HepG2 (cell line): ENCODE data around the gene SCYL1. TPM values are rescaled to one million over a fixed set of nuclear protein-coding genes. Genes with fewer than 3 reads are reported as not detected.

Source experiments
- ATM ChIP-seq: fragments of 450-650 bp; IDR thresholded peaks from 2 replicates; pipeline ENCODE4 v1.7.1; 2017; ENCODE audit warnings: mild to moderate bottlenecking, borderline replicate concordance
- CBX1 ChIP-seq: IDR thresholded peaks from one replicate; pipeline ENCODE4 v1.6.1; 2016; ENCODE audit warnings: antibody characterized with exemption, low read depth
- CSRNP1 ChIP-seq: sonication (generic); formaldehyde crosslinking; IDR thresholded peaks from 2 replicates; pipeline ENCODE4 v1.8.1; 2023; ENCODE audit warnings: mild to moderate bottlenecking, missing genetic modification reagents
- DMAP1 ChIP-seq: IDR thresholded peaks from 2 replicates; pipeline ENCODE4 v1.6.1; 2016
- ELF3 ChIP-seq: IDR thresholded peaks from 2 replicates; pipeline ENCODE4 v1.6.1; 2016; ENCODE audit warnings: missing genetic modification reagents, missing compliant biosample characterization
- FOXA3 ChIP-seq: IDR thresholded peaks from 2 replicates; pipeline ENCODE4 v1.6.1; 2016; ENCODE audit warnings: missing genetic modification reagents, missing compliant biosample characterization
- FOXK1 ChIP-seq: sonication (generic); formaldehyde crosslinking; IDR thresholded peaks from 2 replicates; pipeline ENCODE4 v1.4.0; 2020; ENCODE audit warnings: low read depth, missing genetic modification reagents, borderline replicate concordance
- FOXO1 ChIP-seq: sonication (generic); formaldehyde crosslinking; IDR thresholded peaks from 2 replicates; pipeline ENCODE4 v1.4.0; 2020; ENCODE audit warnings: missing genetic modification reagents
- GATA4 ChIP-seq: sonication (generic); IDR thresholded peaks from 2 replicates; pipeline ENCODE4 v1.6.1; 2016; ENCODE audit warnings: antibody characterized with exemption, low read depth, borderline replicate concordance
- GATAD1 ChIP-seq: IDR thresholded peaks from 2 replicates; pipeline ENCODE4 v1.6.1; 2016; ENCODE audit warnings: missing genetic modification reagents, missing compliant biosample characterization
- MNT ChIP-seq: fragments of 450-650 bp; IDR thresholded peaks from 2 replicates; pipeline ENCODE4 v1.6.1; 2016
- NR2F6 ChIP-seq, 2 experiments: IDR thresholded peaks; 2 replicates each; pipeline ENCODE4 v1.6.1; 2016; ENCODE audit warnings: antibody characterized with exemption in 1 of 2, mild to moderate bottlenecking in 1 of 2
- PHF8 ChIP-seq: sonication (generic); formaldehyde crosslinking; IDR thresholded peaks from 2 replicates; pipeline ENCODE4 v1.5.0; 2020; ENCODE audit warnings: missing genetic modification reagents
- RBFOX2 ChIP-seq: fragments of 200-400 bp; formaldehyde crosslinking; IDR thresholded peaks from 2 replicates; pipeline ENCODE4 v1.6.1; 2017; ENCODE audit warnings: low read depth, mild to moderate bottlenecking, low read length
- RFX1 ChIP-seq: fragments of 450-650 bp; IDR thresholded peaks from 2 replicates; pipeline ENCODE4 v1.6.1; 2017
- RFX3 ChIP-seq: IDR thresholded peaks from 2 replicates; pipeline ENCODE4 v1.6.1; 2016; ENCODE audit warnings: missing biosample characterization, missing genetic modification reagents
- SMARCE1 ChIP-seq: fragments of 450-650 bp; IDR thresholded peaks from 2 replicates; pipeline ENCODE4 v1.6.1; 2017; ENCODE audit warnings: borderline replicate concordance
- SMC3 ChIP-seq: IDR thresholded peaks from 2 replicates; pipeline ENCODE4 v1.6.1; 2011; ENCODE audit warnings: low read length, improper control_type of control experiment
- SOX6 ChIP-seq, 2 experiments: fragments of 450-650 bp in 1 of 2; sonication (generic) in 1 of 2; formaldehyde crosslinking in 1 of 2; IDR thresholded peaks; 2 replicates each; pipeline versions ENCODE4 v1.4.0 to v1.6.1; 2017 to 2020; ENCODE audit warnings: antibody characterized with exemption in 1 of 2, mild to moderate bottlenecking in 1 of 2, missing genetic modification reagents in 1 of 2
- SSRP1 ChIP-seq: IDR thresholded peaks from 2 replicates; pipeline ENCODE4 v1.6.1; 2016; ENCODE audit warnings: control low read depth
- TCF12 ChIP-seq, 2 experiments: fragments of 450-650 bp in 1 of 2; sonication (generic) in 1 of 2; formaldehyde crosslinking in 1 of 2; IDR thresholded peaks; 2 replicates each; pipeline versions ENCODE4 v1.6.1 to v1.8.0; 2017 to 2022; ENCODE audit warnings: antibody characterized with exemption in 1 of 2, mild to moderate bottlenecking in 1 of 2, missing genetic modification reagents in 1 of 2, moderate library complexity in 1 of 2
- TOE1 ChIP-seq: sonication (generic); formaldehyde crosslinking; IDR thresholded peaks from 2 replicates; pipeline ENCODE4 v1.4.0; 2020; ENCODE audit warnings: mild to moderate bottlenecking, missing genetic modification reagents
- TRIM22 ChIP-seq: fragments of 450-650 bp; IDR thresholded peaks from 2 replicates; pipeline ENCODE4 v1.6.1; 2017
- ZMYM4 ChIP-seq: sonication (generic); formaldehyde crosslinking; IDR thresholded peaks from 2 replicates; pipeline ENCODE4 v1.8.1; 2023; ENCODE audit warnings: mild to moderate bottlenecking, missing genetic modification reagents
- ZNF205 ChIP-seq: IDR thresholded peaks from 2 replicates; pipeline ENCODE4 v1.6.1; 2018; ENCODE audit warnings: missing biosample characterization, missing genetic modification reagents
- ZNF296 ChIP-seq: sonication (generic); formaldehyde crosslinking; conservative IDR thresholded peaks from 2 replicates; pipeline ENCODE4 v1.5.0; 2020; ENCODE audit warnings: mild to moderate bottlenecking, missing genetic modification reagents
- ZNF678 ChIP-seq: sonication (generic); formaldehyde crosslinking; IDR thresholded peaks from 2 replicates; pipeline ENCODE4 v1.4.0; 2020; ENCODE audit warnings: mild to moderate bottlenecking, missing genetic modification reagents
- ZSCAN9 ChIP-seq: IDR thresholded peaks from 2 replicates; pipeline ENCODE4 v1.6.1; 2016; ENCODE audit warnings: borderline replicate concordance
- polyA plus RNA-seq, 8 experiments: library from polyadenylated mRNA; depleted of rRNA in 3 of 8; stranded (reverse) in 7 of 8; unstranded in 1 of 8; fragments of >200 nt; fragmentation: Illumina TruSeq in 4 of 8; extraction: Trizol in 4 of 8; gene quantifications; 2 replicates each; pipeline versions ENCODE4 v1.2.1 to v1.2.3, GENCODE V29; 2011 to 2016; ENCODE audit warnings: low read depth in 4 of 8, missing spikeins in 1 of 8, mixed read lengths in 1 of 8; ENCODE audit not compliant: insufficient read depth in 1 of 8
- total RNA-seq, 5 experiments: library from RNA; depleted of rRNA; stranded (reverse); fragments of >200 nt; fragmentation: Illumina TruSeq; extraction: Trizol; gene quantifications; 2 replicates each; pipeline ENCODE4 v1.2.3, GENCODE V29; 2016; ENCODE audit warnings: low read depth in 1 of 5

Gene SCYL1
- total and polyA plus RNA-seq, 2 of the 13 experiments (the other 11 are each of a cell fraction or from before 2014, with no cell fraction given) = 65.9 to 103 TPM

- peak; percentile 72; the same call in 1 of the 2 replicates for TF ChIP-seq MNT
- TF ChIP-seq TRIM22 = no peak
- peak; percentile 73; the same call in 1 of the 2 replicates for TF ChIP-seq DMAP1
- TF ChIP-seq SMARCE1 = no peak
- TF ChIP-seq ZMYM4 = peak; percentile 66
- TF ChIP-seq PHF8 (CRISPR knock-in tag) = peak; percentile 14
- no peak for TF ChIP-seq TCF12 (IDR thresholded peaks at IDR 0.05)
- TF ChIP-seq TCF12 (CRISPR knock-in tag; IDR thresholded peaks at IDR 0.05) = no peak; the same call in 1 of the 2 replicates
- TF ChIP-seq RBFOX2 = no peak
- TF ChIP-seq RFX3 (CRISPR knock-in tag) = peak; percentile 92
- TF ChIP-seq CBX1 = no peak
- TF ChIP-seq ZNF296 (CRISPR knock-in tag) = no peak
- no peak for TF ChIP-seq GATA4
- TF ChIP-seq SOX6 (IDR thresholded peaks at IDR 0.05) = no peak
- peak; percentile 63; the same call in 1 of the 2 replicates for TF ChIP-seq SOX6 (CRISPR knock-in tag; IDR thresholded peaks at IDR 0.05)
- TF ChIP-seq FOXK1 = peak; percentile 76
- no peak for TF ChIP-seq TOE1 (CRISPR knock-in tag)
- TF ChIP-seq CSRNP1 (CRISPR knock-in tag) = no peak
- TF ChIP-seq SSRP1 (CRISPR knock-in tag) = peak; percentile 79; the same call in 1 of the 2 replicates
- peak; percentile 31; the same call in 1 of the 2 replicates for TF ChIP-seq GATAD1 (CRISPR knock-in tag)
- TF ChIP-seq ZNF678 (CRISPR knock-in tag) = no peak
- no peak for TF ChIP-seq ZNF205 (CRISPR knock-in tag)
- TF ChIP-seq ELF3 (CRISPR knock-in tag) = no peak
- no peak for TF ChIP-seq NR2F6 (IDR thresholded peaks at IDR 0.05)
- TF ChIP-seq NR2F6 (CRISPR knock-in tag; IDR thresholded peaks at IDR 0.05) = peak; percentile 22; the same call in 1 of the 2 replicates
- TF ChIP-seq RFX1 = peak; percentile 98
- no peak for TF ChIP-seq ATM
- peak; percentile 61 for TF ChIP-seq FOXO1
- peak; percentile 6 for TF ChIP-seq SMC3
- TF ChIP-seq FOXA3 (CRISPR knock-in tag) = no peak; the same call in none of the 2 replicates
- TF ChIP-seq ZSCAN9 = peak; percentile 75; the same call in 1 of the 2 replicates
Observed at GRCh38 chr11:65487467-65488272, 37.2 kb upstream of the SCYL1 start (continued).
